Right atrium auricular region (tissue), 2 donors: ENCODE data around the gene CACNA1C. TPM values are rescaled to one million over a fixed set of nuclear protein-coding genes. Genes with fewer than 3 reads are reported as not detected.

Experiments
- DNase-seq: peaks from one replicate; pipeline ENCODE4 v3.0.0-alpha.2; 2019; ENCODE audit warnings: low spot score
- H3K27ac ChIP-seq, 2 donors: fragments of 200-600 bp; sonication (generic); 1 replicate in 1 of 2; 2 replicates in 1 of 2; pipeline ENCODE4 v1.5.1; 2016 to 2019
- H3K27me3 ChIP-seq, 2 donors: fragments of 200-600 bp; sonication (generic); one replicate each; pipeline versions ENCODE4 v1.5.1 to v1.6.0; 2017 to 2019
- H3K36me3 ChIP-seq: fragments of 200-600 bp; sonication (generic); one replicate; pipeline ENCODE4 v1.5.1; 2016
- H3K4me1 ChIP-seq, 2 donors: fragments of 200-600 bp; sonication (generic); one replicate each; pipeline versions ENCODE4 v1.5.1 to v1.6.0; 2017 to 2019
- H3K4me3 ChIP-seq, 2 donors: fragments of 200-600 bp; sonication (generic); 1 replicate in 1 of 2; 2 replicates in 1 of 2; pipeline ENCODE4 v1.5.1; 2017 to 2019; ENCODE audit warnings: mild to moderate bottlenecking in 1 of 2, moderate library complexity in 1 of 2
- H3K9me3 ChIP-seq, 2 donors: fragments of 200-600 bp; sonication (generic); one replicate each; pipeline ENCODE4 v1.5.1; 2019
- CTCF ChIP-seq, 2 donors: fragments of 200-600 bp; sonication (generic); IDR thresholded peaks; one replicate each; pipeline ENCODE4 v1.5.1; 2019; ENCODE audit warnings: antibody characterized with exemption in 2 of 2
- total RNA-seq, 2 donors: library from RNA; depleted of rRNA; stranded (reverse); fragments of >200 nt; gene quantifications; one replicate each; pipeline ENCODE4 v1.1.0, GENCODE V29; 2016

The CACNA1C gene
- total RNA-seq, 2 donors from 2014 or later, result 83.1 to 93.6 TPM

GRCh38 chr12:2411616-2412304 lies 359.0 kb downstream of the CACNA1C start:
- peaks cover 0 to 23% of the 10 kb centered on the region in 2 donors for H3K4me1 ChIP-seq
- TF ChIP-seq CTCF (IDR thresholded peaks at IDR 0.05), result no peak
- no peak overlapping the region for H3K4me3 ChIP-seq
- no peaks in the 10 kb centered on the region for H3K36me3 ChIP-seq
- H3K27ac ChIP-seq, result no peak overlapping the region
- no peaks in the 10 kb centered on the region for H3K9me3 ChIP-seq
- no peak for DNase-seq
- H3K27me3 ChIP-seq, result no peaks in the 10 kb centered on the region

- Histone ChIP-seq H3K9me3 (no peaks in the 10 kb centered on the region), H3K36me3 (no peaks in the 10 kb centered on the region), H3K4me1 (peaks cover 0 to 23% of the 10 kb centered on the region in 2 donors), H3K4me3 (no peak overlapping the region), H3K27me3 (no peaks in the 10 kb centered on the region), H3K27ac (no peak overlapping the region)
- no peak for DNase-seq
- TF ChIP-seq CTCF (IDR thresholded peaks at IDR 0.05), result no peak
These were observed 359.5 kb downstream of the CACNA1C start for GRCh38 chr12:2412305-2412643.

- Histone ChIP-seq H3K4me3 (no peak overlapping the region), H3K4me1 (peaks cover 0 to 30% of the 10 kb centered on the region in 2 donors), H3K27me3 (no peaks in the 10 kb centered on the region), H3K9me3 (no peaks in the 10 kb centered on the region), H3K27ac (peak overlapping the region in 1 of 2 donors; percentile 66), H3K36me3 (no peaks in the 10 kb centered on the region)
- DNase-seq, result no peak
- TF ChIP-seq CTCF (IDR thresholded peaks at IDR 0.05), result no peak
These were observed 360.5 kb downstream of the CACNA1C start for GRCh38 chr12:2413301-2413700.

GRCh38 chr12:2413999-2414792 lies 361.4 kb downstream of the CACNA1C start:
- Histone ChIP-seq H3K4me1 (peaks cover 0 to 38% of the 10 kb centered on the region in 2 donors), H3K36me3 (no peaks in the 10 kb centered on the region), H3K4me3 (no peak overlapping the region), H3K27ac (peak overlapping the region in 1 of 2 donors; percentile 66), H3K27me3 (no peaks in the 10 kb centered on the region), H3K9me3 (no peaks in the 10 kb centered on the region)
- no peak for TF ChIP-seq CTCF (IDR thresholded peaks at IDR 0.05)
- DNase-seq, result no peak

GRCh38 chr12:2414810-2415567 lies 362.2 kb downstream of the CACNA1C start:
- Histone ChIP-seq H3K4me3 (no peak overlapping the region), H3K27me3 (no peaks in the 10 kb centered on the region), H3K36me3 (no peaks in the 10 kb centered on the region), H3K9me3 (no peaks in the 10 kb centered on the region), H3K27ac (peak overlapping the region in 1 of 2 donors; percentile 66), H3K4me1 (peaks cover 0 to 40% of the 10 kb centered on the region in 2 donors)
- no peak for TF ChIP-seq CTCF (IDR thresholded peaks at IDR 0.05)
- no peak for DNase-seq
